NCI-H446 treated with DMSO at 0.1 percent for 48 hours (cell line): ENCODE data around the gene RBBP5.
"Not testable (repeated sequence)": the region's sequence is repeated elsewhere in the genome, so short reads cannot be mapped to it uniquely, and the experiment has no call there.

Experiments
- DNase-seq: peaks from one replicate; lab custom pipeline; 2025; lab: John Stamatoyannopoulos, UW

The RBBP5 gene

GRCh38 chr1:205121660-205122488 lies at the start of gene RBBP5:
RBBP5 (minus strand) TSS chr1:205121978; CDS start chr1:205121873, 105 bp downstream.
- DNase-seq, result peak; percentile 96

- no peak for DNase-seq
Observed at GRCh38 chr1:205171369-205171768, 49.6 kb upstream of the RBBP5 start.

- DNase-seq, result no peak
Observed at GRCh38 chr1:205170532-205171269, 48.9 kb upstream of the RBBP5 start.

- no peak for DNase-seq
Observed at GRCh38 chr1:205169248-205169647, 47.5 kb upstream of the RBBP5 start.

GRCh38 chr1:205168291-205168690 lies 46.5 kb upstream of the RBBP5 start:
- no peak for DNase-seq

- DNase-seq, result no peak
Observed at GRCh38 chr1:205162301-205162700, 40.5 kb upstream of the RBBP5 start.

GRCh38 chr1:205161076-205161475 lies 39.3 kb upstream of the RBBP5 start:
- DNase-seq, result no peak

GRCh38 chr1:205158048-205158616 lies 36.4 kb upstream of the RBBP5 start:
- no peak for DNase-seq

- not testable (repeated sequence) for DNase-seq
Observed at GRCh38 chr1:205155665-205156377, 34.0 kb upstream of the RBBP5 start.

- no peak for DNase-seq
Observed at GRCh38 chr1:205152505-205152904, 30.7 kb upstream of the RBBP5 start.

- no peak for DNase-seq
Observed at GRCh38 chr1:205150651-205151428, 29.1 kb upstream of the RBBP5 start.

GRCh38 chr1:205147191-205147835 lies 25.5 kb upstream of the RBBP5 start:
- DNase-seq, result no peak

GRCh38 chr1:205144751-205145150 lies 23.0 kb upstream of the RBBP5 start:
- DNase-seq, result no peak

- no peak for DNase-seq
Observed at GRCh38 chr1:205144046-205144720, 22.4 kb upstream of the RBBP5 start.

GRCh38 chr1:205142102-205142469 lies 20.3 kb upstream of the RBBP5 start:
- DNase-seq, result no peak

GRCh38 chr1:205141236-205142101 lies 19.7 kb upstream of the RBBP5 start:
- DNase-seq, result peak; percentile 66

GRCh38 chr1:205140113-205140512 lies 18.3 kb upstream of the RBBP5 start:
- DNase-seq, result no peak

GRCh38 chr1:205137901-205138300 lies 16.1 kb upstream of the RBBP5 start:
- DNase-seq, result no peak

- no peak for DNase-seq
Observed at GRCh38 chr1:205133287-205133686, 11.5 kb upstream of the RBBP5 start.
